Naive thymus-derived CD8-positive, alpha-beta T cell (primary cell): ENCODE measurements around the gene NR2C1. TPM values are rescaled to one million over a fixed set of nuclear protein-coding genes. Genes with fewer than 3 reads are reported as not detected.

ENCODE experiments used
- ATAC-seq, 2 donors: fragments of 150-1000 bp; cut with Tn5 transposase in 1 of 2; sonication (Bioruptor Pico), chemical (Tn5 transposase) in 1 of 2; 1 replicate in 1 of 2; 2 replicates in 1 of 2; pipeline ENCODE4 v1.10.0; 2021; ENCODE audit warnings: mild to moderate bottlenecking in 2 of 2, moderate library complexity in 2 of 2
- POLR2A ChIA-PET: fragments of 350-600 bp; sonication (Branson Sonifier 250); formaldehyde crosslinking; loops from one replicate; lab custom pipeline; 2021; ENCODE audit warnings: antibody characterized with exemption; lab: Charles Lee
- DNase-seq, 10 donors: peaks; one replicate each; pipeline versions ENCODE4 v3.0.0 to v3.0.0-alpha.2; 2020 to 2022
- H3K27ac Mint-ChIP-seq, 10 donors: one replicate each; pipeline ENCODE4 v1.8.0; 2020 to 2022; ENCODE audit warnings: mild to moderate bottlenecking in 10 of 10, mixed read lengths in 10 of 10, moderate library complexity in 4 of 10, inconsistent platforms in 1 of 10
- H3K27me3 Mint-ChIP-seq, 5 donors: one replicate each; pipeline ENCODE4 v1.8.0; 2021 to 2022; ENCODE audit warnings: mixed read lengths in 5 of 5
- H3K36me3 Mint-ChIP-seq, 3 donors: one replicate each; pipeline ENCODE4 v1.8.0; 2020 to 2022; ENCODE audit warnings: mixed read lengths in 3 of 3, mild to moderate bottlenecking in 2 of 3, inconsistent platforms in 1 of 3
- H3K4me1 Mint-ChIP-seq, 4 donors: one replicate each; pipeline ENCODE4 v1.8.0; 2021 to 2022; ENCODE audit warnings: mixed read lengths in 4 of 4
- H3K4me3 Mint-ChIP-seq, 10 donors: one replicate each; pipeline ENCODE4 v1.8.0; 2020 to 2022; ENCODE audit warnings: mild to moderate bottlenecking in 10 of 10, mixed read lengths in 10 of 10, moderate library complexity in 6 of 10, inconsistent platforms in 1 of 10
- H3K9me3 Mint-ChIP-seq, 9 donors: one replicate each; pipeline ENCODE4 v1.8.0; 2020 to 2022; ENCODE audit warnings: mixed read lengths in 9 of 9, mild to moderate bottlenecking in 3 of 9, inconsistent platforms in 1 of 9, moderate library complexity in 1 of 9
- polyA plus RNA-seq, 3 donors: library from polyadenylated mRNA; unstranded; fragments of 300-500 nt; fragmentation: Illumina TruSeq; gene quantifications; one replicate each; pipeline ENCODE4 v1.2.3, GENCODE V29; 2021
- total RNA-seq, 8 experiments: library from RNA in 2 of 8; stranded (reverse) in 2 of 8; gene quantifications; one replicate each; pipeline ENCODE4 v1.2.3 and lab custom pipeline; 2021 to 2026

NR2C1 gene
- 10 to 100 TPM; 42.9 to 59.0 TPM for total RNA-seq
- 1 to 10 TPM; 3.3 to 7.1 (median 5.9) TPM for polyA plus RNA-seq
- total RNA-seq (lab: John Stamatoyannopoulos, UW) = 18.2 to 48.2 (median 39.5) reads per million in 6 experiments

DNA sequence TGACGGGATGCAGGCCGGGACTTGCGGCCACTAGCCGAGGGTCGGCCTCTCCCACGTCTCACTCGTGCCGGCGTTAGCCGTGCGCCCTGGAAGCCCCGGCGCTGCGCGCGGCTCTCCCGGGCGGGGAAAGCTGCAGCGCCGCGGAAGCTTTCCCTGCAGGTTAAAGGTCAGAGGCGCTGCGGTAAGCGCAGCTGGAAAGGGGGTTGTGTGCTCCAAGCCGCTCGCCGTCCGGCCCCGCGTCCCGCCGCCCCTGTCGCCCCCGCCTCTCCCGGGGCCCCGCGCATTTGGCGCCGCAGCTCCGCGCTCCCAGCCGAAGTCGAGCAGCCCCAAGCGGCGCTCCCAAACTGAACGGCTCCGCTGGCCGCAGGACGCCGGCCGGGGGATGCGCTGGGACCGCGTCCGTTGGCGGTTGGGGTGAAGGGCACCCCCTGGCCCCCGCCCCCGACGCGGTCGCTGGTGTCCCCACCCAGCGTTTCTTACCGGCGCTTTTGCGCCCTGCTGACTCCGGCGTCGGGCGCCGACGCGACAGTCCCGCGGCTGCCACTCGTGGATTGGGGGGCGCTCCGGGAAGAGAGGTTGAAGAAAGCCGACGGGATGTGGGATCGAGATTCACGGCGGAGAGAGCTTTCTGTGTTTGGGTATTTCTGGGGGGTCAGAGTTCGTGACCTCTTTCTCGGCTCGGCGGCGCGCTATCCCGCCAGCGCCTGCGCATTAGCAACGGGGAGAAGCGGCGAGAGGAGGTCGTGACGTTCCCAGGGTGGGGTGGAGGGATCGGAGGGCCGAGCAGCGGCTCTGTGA is at the start of gene NR2C1:
Gene NR2C1, minus strand, starts transcription at position 719 of the 798 bp plus-strand sequence. CDS start 6,234 bp downstream, outside the sequence.
- Mint-ChIP-seq H3K4me3 (peak within 1 kb of the TSS; percentile 86 to 99 (median 94)), H3K4me1 (peaks cover 7 to 34% (median 17%) of the 10 kb centered on the region in 4 donors), H3K27ac (peak within 1 kb of the TSS; percentile 79 to 96 (median 94)), H3K9me3 (no peaks in the 10 kb centered on the region), H3K27me3 (no peaks in the 10 kb centered on the region), H3K36me3 (peaks cover 0 to 11% (median 1%) of the 10 kb centered on the region in 3 donors)
- POLR2A ChIA-PET = interaction anchor here (0.6 to 2.2 kb wide), 8 partner anchors 25 to 402 kb away, joined by 3 to 12 read pairs (median 5); partner anchors contain the start of genes METAP2 and NDUFA12
- DNase-seq (peak; percentile 80 to 96 (median 92)), ATAC-seq (peak; percentile 98)

DNA sequence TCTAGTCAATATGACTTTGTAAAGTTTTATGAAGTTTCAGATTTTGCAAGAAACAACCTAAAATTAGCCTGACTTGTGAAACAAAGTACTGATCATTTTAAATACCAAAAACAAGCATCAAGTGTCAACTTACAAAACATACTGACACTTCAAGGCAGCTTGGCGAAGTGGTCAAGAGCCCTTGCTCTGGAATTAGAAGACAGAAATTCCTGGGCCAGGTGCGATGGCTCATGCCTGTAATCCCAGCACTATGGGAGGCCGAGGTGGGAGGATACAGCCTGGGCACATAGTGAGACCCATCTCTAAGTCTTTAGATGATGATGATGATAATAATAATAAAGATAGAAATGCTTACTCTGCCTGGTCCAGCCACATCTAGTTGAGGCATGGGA is 45.4 kb upstream of the NR2C1 start:
- no peak overlapping the region for H3K4me3 Mint-ChIP-seq
- no peaks in the 10 kb centered on the region for H3K27me3 Mint-ChIP-seq
- no peaks in the 10 kb centered on the region for H3K4me1 Mint-ChIP-seq
- ATAC-seq (no peak), DNase-seq (no peak)
- POLR2A ChIA-PET = no interaction called here
- no peaks in the 10 kb centered on the region for H3K9me3 Mint-ChIP-seq
- no peaks in the 10 kb centered on the region for H3K36me3 Mint-ChIP-seq
- no peak overlapping the region for H3K27ac Mint-ChIP-seq

DNA sequence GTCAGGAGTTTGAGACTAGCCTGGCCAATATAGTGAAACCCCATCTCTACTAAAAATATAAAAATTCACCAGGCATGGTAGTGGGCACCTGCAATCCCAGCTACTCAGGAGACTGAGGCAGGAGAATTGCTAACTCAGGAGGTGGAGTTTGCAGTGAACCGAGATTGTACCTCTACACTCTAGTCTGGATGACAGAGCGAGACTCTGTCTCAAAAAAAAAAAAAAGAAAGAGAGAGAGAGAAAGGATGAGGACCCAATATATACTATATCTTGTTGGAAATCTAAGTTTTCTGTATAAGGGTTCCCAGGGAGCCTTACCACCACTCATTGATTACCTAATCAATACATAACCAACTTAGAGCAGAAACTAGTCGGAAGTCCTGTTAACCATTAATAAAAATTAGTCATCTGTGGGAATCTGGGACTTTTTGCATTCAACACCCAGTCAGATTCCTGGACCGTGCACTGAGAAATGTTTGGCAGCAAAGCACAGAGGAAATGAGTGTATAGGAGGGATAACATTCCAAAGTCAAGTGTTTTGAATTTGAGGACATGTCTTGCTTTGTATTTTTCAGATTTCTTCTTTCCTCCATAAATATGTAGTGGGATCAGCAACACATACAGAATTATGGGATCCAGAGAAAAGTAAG is 44.8 kb upstream of the NR2C1 start:
- Mint-ChIP-seq H3K27me3 (no peaks in the 10 kb centered on the region), H3K27ac (no peak overlapping the region), H3K36me3 (no peaks in the 10 kb centered on the region), H3K4me3 (no peak overlapping the region), H3K4me1 (no peaks in the 10 kb centered on the region), H3K9me3 (no peaks in the 10 kb centered on the region)
- ATAC-seq = no peak
- POLR2A ChIA-PET = no interaction called here
- DNase-seq = no peak

DNA sequence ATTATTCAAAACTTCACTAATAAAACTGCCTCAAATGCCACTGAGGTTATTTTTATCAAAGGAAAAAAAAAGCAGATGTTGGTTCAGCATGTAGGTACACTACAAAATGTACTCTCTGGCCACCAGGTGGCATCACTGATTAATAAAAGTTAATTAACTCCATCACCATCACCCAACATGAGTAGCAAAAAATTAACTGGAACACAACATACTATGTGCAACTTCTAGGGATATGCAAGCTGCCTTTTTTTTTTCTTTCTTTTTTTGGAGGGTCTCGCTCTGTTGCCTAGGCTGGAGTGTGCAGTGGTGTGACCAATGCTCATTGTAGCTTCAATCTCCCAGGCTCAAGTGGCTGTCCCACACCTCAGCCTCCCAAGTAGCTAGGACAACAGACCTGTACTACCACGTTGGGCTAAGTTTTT is 43.8 kb upstream of the NR2C1 start:
- H3K4me1 Mint-ChIP-seq = no peaks in the 10 kb centered on the region
- H3K27ac Mint-ChIP-seq = no peak overlapping the region
- H3K36me3 Mint-ChIP-seq = no peaks in the 10 kb centered on the region
- POLR2A ChIA-PET = no interaction called here
- DNase-seq = peak; percentile 37 to 85 (median 60)
- no peaks in the 10 kb centered on the region for H3K9me3 Mint-ChIP-seq
- H3K27me3 Mint-ChIP-seq = no peaks in the 10 kb centered on the region
- no peak overlapping the region for H3K4me3 Mint-ChIP-seq
- peak; percentile 72 to 93 for ATAC-seq

DNA sequence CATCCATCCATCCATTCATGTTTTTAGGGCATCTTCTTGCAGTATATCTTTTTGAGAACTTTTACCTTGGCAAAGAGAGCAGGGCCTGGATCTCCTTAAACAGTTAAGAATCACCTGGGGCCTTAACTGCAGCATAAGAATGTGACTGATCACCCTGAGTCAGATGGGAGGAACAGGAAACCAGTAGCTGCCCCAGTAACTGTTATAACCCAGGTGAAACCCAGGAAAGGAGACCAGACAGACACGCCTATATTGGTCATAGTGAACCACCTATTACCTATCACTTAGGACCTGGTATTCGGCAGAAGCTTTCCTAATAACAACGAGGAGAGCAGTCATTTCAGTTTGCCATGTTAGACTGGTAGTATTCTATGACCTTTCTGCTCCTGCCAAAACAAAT is 43.4 kb upstream of the NR2C1 start:
- peak overlapping the region in 1 of 10 donors; percentile 51 for H3K27ac Mint-ChIP-seq
- ATAC-seq = peak; percentile 12 to 33

GRCh38 chr12:95116341-95116740 is 42.9 kb upstream of the NR2C1 start:
- Mint-ChIP-seq H3K27ac (peak overlapping the region in 1 of 10 donors; percentile 51), H3K4me1 (no peaks in the 10 kb centered on the region), H3K27me3 (no peaks in the 10 kb centered on the region), H3K9me3 (no peaks in the 10 kb centered on the region), H3K36me3 (no peaks in the 10 kb centered on the region), H3K4me3 (no peak overlapping the region)
- DNase-seq (no peak), ATAC-seq (no peak)
- POLR2A ChIA-PET = interaction anchor here (0.5 kb wide), 1 partner anchor 1650 kb away, joined by 3 read pairs; no protein-coding TSS in a partner anchor

More for the DNA sequence above, 43.4 kb upstream of the NR2C1 start:
- Mint-ChIP-seq H3K4me3 (no peak overlapping the region), H3K9me3 (no peaks in the 10 kb centered on the region), H3K36me3 (no peaks in the 10 kb centered on the region), H3K4me1 (no peaks in the 10 kb centered on the region), H3K27me3 (no peaks in the 10 kb centered on the region)
- POLR2A ChIA-PET = no interaction called here
- DNase-seq = no peak

DNA sequence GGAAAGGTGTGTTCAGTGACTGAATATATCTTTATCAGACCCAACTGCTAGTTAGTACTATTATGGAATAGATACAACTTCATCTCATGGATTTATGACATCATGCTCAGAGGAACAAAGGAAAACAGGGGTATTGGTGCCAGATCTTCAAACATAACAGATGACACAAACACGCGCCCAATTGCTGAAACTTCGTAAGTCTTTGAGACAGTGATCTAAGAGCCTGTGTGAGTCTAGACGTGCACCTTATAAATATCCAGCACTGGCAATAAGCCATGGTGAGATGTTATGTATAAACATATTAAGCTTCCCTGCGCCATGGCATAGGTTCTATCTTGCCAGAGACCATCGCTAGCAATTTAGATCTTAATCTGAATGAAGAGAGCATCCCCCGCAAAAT is 42.2 kb upstream of the NR2C1 start:
- Mint-ChIP-seq H3K4me3 (no peak overlapping the region), H3K4me1 (no peaks in the 10 kb centered on the region), H3K27ac (no peak overlapping the region), H3K36me3 (no peaks in the 10 kb centered on the region), H3K27me3 (no peaks in the 10 kb centered on the region), H3K9me3 (no peaks in the 10 kb centered on the region)
- ATAC-seq (no peak), DNase-seq (no peak)
- POLR2A ChIA-PET = interaction anchor here (0.5 kb wide), 1 partner anchor 1650 kb away, joined by 3 read pairs; no protein-coding TSS in a partner anchor

DNA sequence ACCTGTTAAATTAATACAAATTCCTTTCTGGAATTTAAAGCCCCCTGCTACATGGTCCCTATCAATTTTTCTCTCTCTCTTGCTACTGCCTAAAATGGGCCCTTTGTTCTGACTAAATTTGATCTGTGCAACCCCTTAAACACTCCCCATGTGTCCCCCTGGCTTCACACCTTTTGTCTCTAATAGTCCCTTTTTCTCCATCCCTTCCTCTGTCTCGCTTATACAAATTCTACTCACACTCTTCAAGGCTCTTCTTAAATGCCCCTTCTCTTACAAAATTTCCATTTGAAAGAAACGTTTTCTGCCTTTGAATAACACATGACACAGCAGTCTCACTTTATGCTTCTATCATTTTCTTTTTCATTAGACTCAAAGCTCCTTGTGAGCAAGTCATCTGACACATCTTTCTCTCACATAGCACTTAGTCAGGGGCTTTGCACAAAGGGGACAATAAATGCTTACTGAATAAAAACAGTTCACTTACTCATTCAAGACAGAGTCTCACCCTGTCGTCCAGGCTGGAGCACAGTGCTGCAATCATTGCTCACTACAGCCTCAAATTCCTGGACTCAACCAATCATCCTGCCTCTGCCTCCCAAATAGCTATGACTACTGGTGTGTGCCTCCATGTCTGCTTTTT is 41.5 kb upstream of the NR2C1 start:
- Mint-ChIP-seq H3K27me3 (no peaks in the 10 kb centered on the region), H3K9me3 (no peaks in the 10 kb centered on the region), H3K36me3 (no peaks in the 10 kb centered on the region), H3K27ac (peak overlapping the region in 1 of 10 donors; percentile 9), H3K4me1 (no peaks in the 10 kb centered on the region), H3K4me3 (no peak overlapping the region)
- POLR2A ChIA-PET = no interaction called here
- DNase-seq = no peak
- no peak for ATAC-seq

- Mint-ChIP-seq H3K9me3 (no peaks in the 10 kb centered on the region), H3K27ac (no peak overlapping the region), H3K36me3 (no peaks in the 10 kb centered on the region), H3K4me3 (no peak overlapping the region), H3K27me3 (no peaks in the 10 kb centered on the region), H3K4me1 (peaks cover 0 to 9% (median 0%) of the 10 kb centered on the region in 4 donors)
- no peak for DNase-seq
- no peak for ATAC-seq
- POLR2A ChIA-PET = no interaction called here
Observed at GRCh38 chr12:95107362-95107761, 33.9 kb upstream of the NR2C1 start.

GRCh38 chr12:95105540-95105939 is 32.1 kb upstream of the NR2C1 start:
- no peaks in the 10 kb centered on the region for H3K27me3 Mint-ChIP-seq
- DNase-seq (no peak), ATAC-seq (no peak)
- no peak overlapping the region for H3K27ac Mint-ChIP-seq
- H3K4me3 Mint-ChIP-seq = no peak overlapping the region
- H3K4me1 Mint-ChIP-seq = peaks cover 0 to 9% (median 0%) of the 10 kb centered on the region in 4 donors
- H3K36me3 Mint-ChIP-seq = no peaks in the 10 kb centered on the region
- POLR2A ChIA-PET = no interaction called here
- H3K9me3 Mint-ChIP-seq = no peaks in the 10 kb centered on the region

DNA sequence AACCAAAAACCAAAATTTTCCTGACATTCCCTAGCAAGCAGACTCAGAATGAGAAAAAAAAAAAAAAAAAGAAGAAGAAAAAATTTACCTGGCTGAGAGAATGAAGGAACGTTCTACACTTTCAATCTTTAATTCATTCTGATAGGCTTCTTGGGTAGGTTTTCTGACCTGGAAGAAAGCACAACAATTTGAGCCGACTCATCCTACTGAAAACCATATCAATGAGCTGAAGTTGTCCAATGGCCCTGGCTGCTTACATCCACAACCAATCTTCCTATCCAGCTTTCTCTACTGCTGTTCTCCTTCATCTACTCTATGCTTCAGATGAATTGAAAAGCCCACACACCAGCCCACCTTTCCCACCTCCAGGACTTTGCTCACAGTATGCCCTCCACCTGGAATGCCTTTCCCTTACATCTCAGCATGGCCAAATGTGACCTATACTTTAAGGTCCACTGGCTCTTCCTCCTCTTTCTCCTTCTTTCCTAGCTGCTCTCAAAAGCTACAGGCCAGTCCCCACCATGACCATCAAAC is 31.6 kb upstream of the NR2C1 start:
- no peak overlapping the region for H3K27ac Mint-ChIP-seq
- no peaks in the 10 kb centered on the region for H3K36me3 Mint-ChIP-seq
- peaks cover 0 to 9% (median 0%) of the 10 kb centered on the region in 4 donors for H3K4me1 Mint-ChIP-seq
- ATAC-seq (no peak), DNase-seq (no peak)
- H3K27me3 Mint-ChIP-seq = no peaks in the 10 kb centered on the region
- H3K9me3 Mint-ChIP-seq = no peaks in the 10 kb centered on the region
- H3K4me3 Mint-ChIP-seq = no peak overlapping the region
- POLR2A ChIA-PET = no interaction called here

DNA sequence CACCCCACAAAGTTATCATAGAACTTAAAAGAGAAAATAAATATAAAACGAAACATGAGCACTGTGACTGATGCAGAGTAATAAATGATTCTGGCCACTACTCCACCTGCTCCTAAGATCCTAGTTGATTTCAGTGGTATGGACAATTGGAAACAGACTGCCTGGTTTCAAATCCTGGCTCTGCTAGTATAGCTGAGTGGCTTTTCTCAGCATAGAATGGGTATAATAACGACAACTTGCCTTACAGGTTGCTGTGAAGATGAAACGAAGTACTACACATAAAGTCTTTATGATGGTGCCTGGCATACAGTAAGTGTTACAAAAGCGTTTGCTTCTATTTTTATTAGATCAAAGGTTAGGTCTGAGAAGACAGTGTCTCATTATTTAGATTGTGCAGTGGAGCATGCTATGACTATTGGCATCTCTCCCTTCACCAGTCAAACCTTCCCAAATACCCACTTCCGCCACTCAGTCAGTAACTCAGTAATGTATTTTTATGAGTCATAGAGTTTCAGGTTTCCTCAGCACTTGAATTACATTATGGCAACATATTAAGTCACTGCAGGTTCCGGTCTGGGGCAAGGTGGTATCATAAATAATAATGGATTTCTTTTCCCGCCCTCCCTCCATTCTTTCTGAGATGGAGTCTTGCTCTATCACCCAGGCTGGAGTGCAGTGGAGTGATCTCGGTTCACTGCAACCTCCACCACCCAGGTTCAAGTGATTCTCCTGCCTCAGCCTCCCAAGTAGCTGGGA is 29.7 kb upstream of the NR2C1 start:
- POLR2A ChIA-PET = no interaction called here
- no peaks in the 10 kb centered on the region for H3K27me3 Mint-ChIP-seq
- H3K9me3 Mint-ChIP-seq = no peaks in the 10 kb centered on the region

More for the DNA sequence above, 29.7 kb upstream of the NR2C1 start:
- Mint-ChIP-seq H3K36me3 (no peaks in the 10 kb centered on the region), H3K4me1 (peaks cover 0 to 9% (median 0%) of the 10 kb centered on the region in 4 donors), H3K4me3 (no peak overlapping the region), H3K27ac (no peak overlapping the region)
- no peak for ATAC-seq
- no peak for DNase-seq
